ENCODE measurements around the gene FBXO34.

GRCh38 chr14:55306938-55307589 lies 35.8 kb downstream of the FBXO34 start:
- TF ChIP-seq, protein P1, sequence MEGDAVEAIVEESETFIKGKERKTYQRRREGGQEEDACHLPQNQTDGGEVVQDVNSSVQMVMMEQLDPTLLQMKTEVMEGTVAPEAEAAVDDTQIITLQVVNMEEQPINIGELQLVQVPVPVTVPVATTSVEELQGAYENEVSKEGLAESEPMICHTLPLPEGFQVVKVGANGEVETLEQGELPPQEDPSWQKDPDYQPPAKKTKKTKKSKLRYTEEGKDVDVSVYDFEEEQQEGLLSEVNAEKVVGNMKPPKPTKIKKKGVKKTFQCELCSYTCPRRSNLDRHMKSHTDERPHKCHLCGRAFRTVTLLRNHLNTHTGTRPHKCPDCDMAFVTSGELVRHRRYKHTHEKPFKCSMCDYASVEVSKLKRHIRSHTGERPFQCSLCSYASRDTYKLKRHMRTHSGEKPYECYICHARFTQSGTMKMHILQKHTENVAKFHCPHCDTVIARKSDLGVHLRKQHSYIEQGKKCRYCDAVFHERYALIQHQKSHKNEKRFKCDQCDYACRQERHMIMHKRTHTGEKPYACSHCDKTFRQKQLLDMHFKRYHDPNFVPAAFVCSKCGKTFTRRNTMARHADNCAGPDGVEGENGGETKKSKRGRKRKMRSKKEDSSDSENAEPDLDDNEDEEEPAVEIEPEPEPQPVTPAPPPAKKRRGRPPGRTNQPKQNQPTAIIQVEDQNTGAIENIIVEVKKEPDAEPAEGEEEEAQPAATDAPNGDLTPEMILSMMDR (IDR thresholded peaks at IDR 0.05) = no peak
- no peak for TF ChIP-seq POLR2A (IDR thresholded peaks at IDR 0.05)
- no peak for TF ChIP-seq EP300 (IDR thresholded peaks at IDR 0.05)
